ENCODE data around the gene ZSWIM1.

- TF ChIP-seq, protein P1, sequence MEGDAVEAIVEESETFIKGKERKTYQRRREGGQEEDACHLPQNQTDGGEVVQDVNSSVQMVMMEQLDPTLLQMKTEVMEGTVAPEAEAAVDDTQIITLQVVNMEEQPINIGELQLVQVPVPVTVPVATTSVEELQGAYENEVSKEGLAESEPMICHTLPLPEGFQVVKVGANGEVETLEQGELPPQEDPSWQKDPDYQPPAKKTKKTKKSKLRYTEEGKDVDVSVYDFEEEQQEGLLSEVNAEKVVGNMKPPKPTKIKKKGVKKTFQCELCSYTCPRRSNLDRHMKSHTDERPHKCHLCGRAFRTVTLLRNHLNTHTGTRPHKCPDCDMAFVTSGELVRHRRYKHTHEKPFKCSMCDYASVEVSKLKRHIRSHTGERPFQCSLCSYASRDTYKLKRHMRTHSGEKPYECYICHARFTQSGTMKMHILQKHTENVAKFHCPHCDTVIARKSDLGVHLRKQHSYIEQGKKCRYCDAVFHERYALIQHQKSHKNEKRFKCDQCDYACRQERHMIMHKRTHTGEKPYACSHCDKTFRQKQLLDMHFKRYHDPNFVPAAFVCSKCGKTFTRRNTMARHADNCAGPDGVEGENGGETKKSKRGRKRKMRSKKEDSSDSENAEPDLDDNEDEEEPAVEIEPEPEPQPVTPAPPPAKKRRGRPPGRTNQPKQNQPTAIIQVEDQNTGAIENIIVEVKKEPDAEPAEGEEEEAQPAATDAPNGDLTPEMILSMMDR (IDR thresholded peaks at IDR 0.05), result no peak
- no peak for TF ChIP-seq POLR2A (IDR thresholded peaks at IDR 0.05)
Observed at GRCh38 chr20:45933266-45934045, 52.4 kb downstream of the ZSWIM1 start.

Measured in testis (tissue), 2 donors.